K562 (cell line): ENCODE results near the gene BCORL1. TPM values are rescaled to one million over a fixed set of nuclear protein-coding genes. Genes with fewer than 3 reads are reported as not detected.

Experiments
- ATAC-seq: fragments of 200-7000 bp; cut with Tn5 transposase; 3 replicates; pipeline ENCODE4 v1.9.1; 2020; ENCODE audit warnings: moderate library complexity
- BruUV-seq: library from RNA; stranded (reverse); fragments of 400-500 nt; replicated peaks from 2 replicates; lab custom pipeline; 2021; lab: Mats Ljungman, UMichigan
- CTCF ChIA-PET: fragments of 300-600 bp; formaldehyde crosslinking; extraction: SDS; loops from one replicate; lab custom pipeline; 2021; ENCODE audit warnings: low intra/inter-chr PET ratio; lab: Yijun Ruan, JAX
- POLR2A ChIA-PET: fragments of 300-600, 350-650 bp; sonication (Branson Sonifier 250); formaldehyde crosslinking; extraction: SDS; loops from one replicate; lab custom pipeline; 2021; ENCODE audit warnings: antibody characterized with exemption, inconsistent platforms; lab: Yijun Ruan, JAX
- DNase-seq, 4 experiments: peaks; one replicate each; pipeline versions ENCODE4 v3.0.0 to v3.0.0-alpha.2; 2011 to 2018; ENCODE audit warnings: low spot score in 3 of 4, mixed read lengths in 3 of 4; ENCODE audit errors: extremely low read depth in 1 of 4
- FAIRE-seq: peaks from 2 replicates; lab custom pipeline; 2011; peaks lifted over from hg19 to GRCh38; lab: Jason Lieb, UNC
- H2AFZ ChIP-seq: 2 replicates; pipeline ENCODE4 v1.6.0; 2011; ENCODE audit warnings: low read depth, low read length, control low read depth, inconsistent platforms
- H3K27ac ChIP-seq: fragments of 200-600 bp; 3 replicates; pipeline ENCODE4 v1.8.0; 2011; ENCODE audit warnings: low read depth, mild to moderate bottlenecking, control low read depth, inconsistent platforms, low read length, moderate library complexity, mixed read lengths; ENCODE audit errors: extremely low read depth
- H3K27me3 ChIP-seq, 2 experiments: fragments of 300-600 bp in 1 of 2; 2 replicates in 1 of 2; 3 replicates in 1 of 2; pipeline versions ENCODE4 v1.6.0 to v1.8.0; 2011; ENCODE audit warnings: inconsistent platforms in 2 of 2, low read length in 2 of 2, mild to moderate bottlenecking in 1 of 2, mixed read lengths in 1 of 2, moderate library complexity in 1 of 2; ENCODE audit not compliant: control insufficient read depth in 2 of 2, insufficient read depth in 2 of 2
- H3K36me3 ChIP-seq: fragments of 300-600 bp; 3 replicates; pipeline ENCODE4 v1.8.0; 2011; ENCODE audit warnings: mild to moderate bottlenecking, low read length, inconsistent platforms; ENCODE audit not compliant: control insufficient read depth, insufficient read depth
- H3K4me1 ChIP-seq, 2 experiments: fragments of 200-600 bp in 1 of 2; replicated peaks in 1 of 2; 2 replicates in 1 of 2; 3 replicates in 1 of 2; pipeline versions ENCODE4 v1.5.1 to v1.8.0; 2011; ENCODE audit warnings: inconsistent platforms in 2 of 2, low read length in 2 of 2, mild to moderate bottlenecking in 1 of 2, mixed read lengths in 1 of 2, moderate library complexity in 1 of 2; ENCODE audit not compliant: control insufficient read depth in 2 of 2, insufficient read depth in 2 of 2
- H3K4me2 ChIP-seq: 2 replicates; pipeline ENCODE4 v1.6.1; 2011; ENCODE audit warnings: low read length, control low read depth, inconsistent platforms, mixed read lengths; ENCODE audit not compliant: insufficient read depth
- H3K4me3 ChIP-seq: fragments of 200-600 bp; sonication (generic), shearing (Covaris generic); 2 replicates; pipeline ENCODE4 v1.5.1; 2016; ENCODE audit warnings: control low read depth, inconsistent platforms
- H3K79me2 ChIP-seq: fragments of 200-600 bp; 3 replicates; pipeline ENCODE4 v1.8.0; 2011; ENCODE audit warnings: low read length, inconsistent platforms; ENCODE audit not compliant: control insufficient read depth, insufficient read depth
- H3K9ac ChIP-seq, 2 experiments: 2 replicates each; pipeline versions ENCODE4 v1.6.0 to v1.6.1; 2011; ENCODE audit warnings: low read depth in 2 of 2, low read length in 2 of 2, control low read depth in 1 of 2, inconsistent platforms in 1 of 2, mild to moderate bottlenecking in 1 of 2, mixed read lengths in 1 of 2; ENCODE audit not compliant: insufficient read depth in 1 of 2
- H3K9me1 ChIP-seq: one replicate; pipeline ENCODE4 v1.6.0; 2011; ENCODE audit warnings: inconsistent platforms, mild to moderate bottlenecking, low read length, moderate library complexity; ENCODE audit not compliant: control insufficient read depth, insufficient read depth
- H3K9me3 ChIP-seq: replicated peaks from 2 replicates; pipeline ENCODE4 v1.5.1; 2011; ENCODE audit warnings: low read depth, low read length, inconsistent platforms; ENCODE audit not compliant: control insufficient read depth, insufficient read depth
- H4K20me1 ChIP-seq: replicated peaks from 2 replicates; pipeline ENCODE4 v1.6.1; 2011; ENCODE audit warnings: low read length, inconsistent platforms, mixed read lengths; ENCODE audit not compliant: control insufficient read depth, insufficient read depth
- FUS ChIP-seq: fragments of 200-400 bp; formaldehyde crosslinking; optimal IDR thresholded peaks from 2 replicates; pipeline ENCODE3; 2017; ENCODE audit warnings: low read depth, low read length
- IRF9 ChIP-seq: fragments of 450-650 bp; IDR thresholded peaks from 2 replicates; pipeline ENCODE4 v1.6.1; 2016; ENCODE audit warnings: missing biosample characterization, missing genetic modification characterization
- KDM4B ChIP-seq, 2 experiments: fragments of 450-650 bp in 1 of 2; sonication (generic) in 1 of 2; IDR thresholded peaks; 2 replicates each; pipeline ENCODE4 v1.6.1; 2016 to 2017; ENCODE audit warnings: borderline replicate concordance in 2 of 2, antibody characterized with exemption in 1 of 2, low read depth in 1 of 2, mild to moderate bottlenecking in 1 of 2
- KLF16 ChIP-seq: IDR thresholded peaks from 2 replicates; pipeline ENCODE4 v1.6.1; 2016; ENCODE audit warnings: antibody characterized with exemption
- MNT ChIP-seq, 2 experiments: fragments of 450-650 bp; conservative IDR thresholded peaks; 2 replicates each; pipeline ENCODE4 v1.6.1; 2017; ENCODE audit warnings: mild to moderate bottlenecking in 2 of 2, moderate library complexity in 2 of 2
- PRDM10 ChIP-seq: fragments of 450-650 bp; IDR thresholded peaks from 2 replicates; pipeline ENCODE4 v1.6.1; 2018; ENCODE audit not compliant: partially characterized antibody
- SAFB ChIP-seq: fragments of 200-400 bp; formaldehyde crosslinking; IDR thresholded peaks from 2 replicates; pipeline ENCODE4 v1.6.1; 2017; ENCODE audit warnings: low read depth, low read length, borderline replicate concordance
- SMARCB1 ChIP-seq: IDR thresholded peaks from 2 replicates; pipeline ENCODE4 v1.6.1; 2011; ENCODE audit warnings: improper control_type of control experiment, low read depth; ENCODE audit not compliant: insufficient read length
- TAF15 ChIP-seq: fragments of 200-400 bp; formaldehyde crosslinking; IDR thresholded peaks from 2 replicates; pipeline ENCODE4 v1.6.1; 2017; ENCODE audit warnings: mild to moderate bottlenecking, low read depth, low read length, moderate library complexity
- ZBTB26 ChIP-seq: fragments of 450-650 bp; formaldehyde crosslinking; IDR thresholded peaks from 2 replicates; pipeline ENCODE4 v1.4.0; 2022; ENCODE audit warnings: missing genetic modification characterization
- ZBTB7A ChIP-seq: IDR thresholded peaks from 2 replicates; pipeline ENCODE4 v1.6.1; 2011; ENCODE audit warnings: low read depth, mild to moderate bottlenecking, low read length, moderate library complexity, borderline replicate concordance; ENCODE audit not compliant: control insufficient read depth
- ZNF124 ChIP-seq: sonication (generic); formaldehyde crosslinking; IDR thresholded peaks from 2 replicates; pipeline ENCODE4 v1.8.1; 2022; ENCODE audit warnings: missing genetic modification reagents
- ZNF263 ChIP-seq: sonication (generic); formaldehyde crosslinking; IDR thresholded peaks from 2 replicates; pipeline ENCODE4 v1.8.0; 2022; ENCODE audit warnings: mild to moderate bottlenecking, missing genetic modification reagents, borderline replicate concordance
- WGBS: fragments of 100-300 bp; shearing (Covaris generic); methylation state at CpG from one replicate; pipeline ENCODE4 v1.1.6; 2016; ENCODE audit warnings: low coverage, mixed read lengths; ENCODE audit not compliant: insufficient coverage; ENCODE audit errors: missing lambda C conversion rate; 5-methylcytosine and 5-hydroxymethylcytosine counted together
- in situ Hi-C: fragments of 300-500 bp; cut with MboI; formaldehyde crosslinking; loops from 4 replicates; pipeline ENCODE4 v1.15.0; 2018; ENCODE audit warnings: inconsistent platforms, mixed read lengths
- intact Hi-C: fragments of 100-400 bp; cut with micrococcal nuclease; formaldehyde crosslinking; loops from 2 replicates; pipeline ENCODE4 v1.14.2; 2022
- polyA plus RNA-seq, 8 experiments: library from polyadenylated mRNA; depleted of rRNA in 4 of 8; stranded (reverse) in 5 of 8; unstranded in 3 of 8; fragments of >200 nt; fragmentation: Nextera tagmentation in 2 of 8; fragmentation: Illumina TruSeq in 1 of 8; extraction: Ambion mirVana in 2 of 8; extraction: Trizol in 1 of 8; gene quantifications; 2 replicates each; pipeline versions ENCODE4 v1.2.1 to v1.2.3, GENCODE V29; 2011 to 2014; ENCODE audit warnings: inconsistent platforms in 1 of 8, missing spikeins in 1 of 8
- total RNA-seq, 7 experiments: library from RNA; depleted of rRNA in 6 of 7; stranded (reverse); fragments of >200 nt in 6 of 7; fragmentation: Illumina TruSeq in 2 of 7; extraction: Trizol in 2 of 7; gene quantifications; 2 replicates each; pipeline versions ENCODE4 v1.2.1 to v1.2.3, GENCODE V29; 2011 to 2021; ENCODE audit warnings: low replicate concordance in 1 of 7

The BCORL1 gene
- total and polyA plus RNA-seq, 9 of the 15 experiments (the other 6 are each of a cell fraction or from before 2014, with no cell fraction given) = 0.48 to 29.6 (median 2.1) TPM

- Histone ChIP-seq H4K20me1 (no peaks in the 10 kb centered on the region; the same call in 1 of the 2 replicates), H3K9ac (no peak overlapping the region), H3K4me3 (no peak overlapping the region), H3K9me1 (no peaks in the 10 kb centered on the region), H3K4me2 (no peak overlapping the region), H3K27ac (no peak overlapping the region), H2AFZ (no peak overlapping the region), H3K4me1 (no peaks in the 10 kb centered on the region), H3K79me2 (peaks cover 10% of the 10 kb centered on the region; the same call in 1 of the 3 replicates), H3K27me3 (no peaks in the 10 kb centered on the region), H3K36me3 (peaks cover 82% of the 10 kb centered on the region; the same call in 2 of the 3 replicates), H3K9me3 (no peaks in the 10 kb centered on the region)
- WGBS = 93% methylated on average over 3 of the region's 14 CpGs
- intact Hi-C loops (no loop called here), in situ Hi-C loops (no loop called here)
- ATAC-seq (no peak), FAIRE-seq (no peak), DNase-seq (no peak)
- TF ChIP-seq MNT (conservative IDR thresholded peaks at IDR 0.05) = no peak
- no peak for TF ChIP-seq KDM4B (IDR thresholded peaks at IDR 0.05; ENCODE audit: borderline replicate concordance in 2 of 2, low read depth in 1 of 2)
- TF ChIP-seq ZBTB26 (CRISPR knock-in tag) = no peak
- TF ChIP-seq SAFB = no peak
- TF ChIP-seq TAF15 = no peak
- no peak for TF ChIP-seq IRF9 (tag)
- no peak for TF ChIP-seq KLF16
- no peak for TF ChIP-seq ZNF124 (CRISPR knock-in tag)
- no peak for TF ChIP-seq ZBTB7A
- TF ChIP-seq FUS = no peak
- TF ChIP-seq PRDM10 = no peak
- TF ChIP-seq SMARCB1 = no peak
- no peak for TF ChIP-seq ZNF263
- ChIA-PET CTCF (no interaction called here), POLR2A (interaction anchor here (0.6 to 0.9 kb wide), 4 partner anchors 18 to 233 kb away, joined by 3 read pairs; no protein-coding TSS in a partner anchor)
- no TSS peak for BruUV-seq
These were observed 31.2 kb downstream of the BCORL1 start for GRCh38 chrX:130013661-130014060.
